Stromal cell of bone marrow (primary cell): ENCODE measurements around the gene GALNT2.

Source experiments
- DNase-seq: peaks from one replicate; pipeline ENCODE4 v3.0.0-alpha.2; 2012; ENCODE audit warnings: low read depth

GALNT2 gene

GRCh38 chr1:230322421-230322756 is 255.4 kb downstream of the GALNT2 start:
- DNase-seq: no peak

DNA sequence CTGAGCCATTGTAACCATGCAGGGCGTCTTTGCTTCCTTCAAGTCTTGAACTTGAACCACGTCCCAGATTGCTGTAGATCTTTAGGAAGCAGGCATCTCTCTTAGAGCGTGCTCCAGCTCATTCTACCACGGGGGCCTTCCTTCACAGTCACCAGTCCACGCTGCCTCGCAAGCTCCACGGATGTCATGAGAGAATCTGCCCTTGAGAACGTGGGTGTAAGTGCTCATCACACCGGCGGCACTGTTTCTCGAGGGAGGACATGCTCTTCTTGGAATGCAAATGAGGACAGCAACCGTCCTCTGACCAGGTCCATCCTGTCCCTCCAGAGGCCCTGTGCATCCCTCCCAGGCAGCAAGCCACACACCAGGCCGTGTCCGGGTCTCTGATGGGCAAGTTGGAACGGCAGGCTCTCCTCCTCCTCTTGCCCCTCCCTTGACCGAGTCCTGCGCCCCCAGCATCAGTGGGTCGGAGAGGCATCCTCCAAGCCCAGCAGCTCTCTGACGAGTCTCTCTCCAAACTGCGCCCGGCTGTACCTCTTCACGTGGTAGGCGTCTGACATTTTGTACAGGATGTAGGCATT is 256.0 kb downstream of the GALNT2 start:
- DNase-seq: no peak

DNA sequence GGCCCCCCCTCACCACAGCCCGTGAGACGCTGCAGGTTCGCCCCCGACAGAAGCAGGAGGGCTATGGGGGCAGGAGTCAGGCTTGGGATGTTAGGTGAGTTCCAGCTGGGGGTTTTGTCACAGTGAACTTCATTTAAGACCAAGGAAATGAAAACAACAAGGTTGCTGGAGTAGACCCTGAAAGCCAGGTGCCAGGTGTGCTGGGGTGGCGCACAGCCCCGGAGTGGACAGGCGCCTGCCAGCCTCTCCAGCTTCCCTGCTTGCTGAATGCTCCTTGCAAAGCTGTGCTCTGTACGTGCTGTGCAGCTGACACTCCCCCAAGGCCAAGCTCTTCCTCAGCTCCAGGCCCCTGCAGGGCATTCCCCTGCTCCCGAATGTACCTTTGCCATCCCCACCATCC is 256.6 kb downstream of the GALNT2 start:
- DNase-seq: no peak

- DNase-seq: no peak
These were observed 260.2 kb downstream of the GALNT2 start for GRCh38 chr1:230326971-230327891.

GRCh38 chr1:230327892-230328284 is 260.9 kb downstream of the GALNT2 start:
- no peak for DNase-seq

DNA sequence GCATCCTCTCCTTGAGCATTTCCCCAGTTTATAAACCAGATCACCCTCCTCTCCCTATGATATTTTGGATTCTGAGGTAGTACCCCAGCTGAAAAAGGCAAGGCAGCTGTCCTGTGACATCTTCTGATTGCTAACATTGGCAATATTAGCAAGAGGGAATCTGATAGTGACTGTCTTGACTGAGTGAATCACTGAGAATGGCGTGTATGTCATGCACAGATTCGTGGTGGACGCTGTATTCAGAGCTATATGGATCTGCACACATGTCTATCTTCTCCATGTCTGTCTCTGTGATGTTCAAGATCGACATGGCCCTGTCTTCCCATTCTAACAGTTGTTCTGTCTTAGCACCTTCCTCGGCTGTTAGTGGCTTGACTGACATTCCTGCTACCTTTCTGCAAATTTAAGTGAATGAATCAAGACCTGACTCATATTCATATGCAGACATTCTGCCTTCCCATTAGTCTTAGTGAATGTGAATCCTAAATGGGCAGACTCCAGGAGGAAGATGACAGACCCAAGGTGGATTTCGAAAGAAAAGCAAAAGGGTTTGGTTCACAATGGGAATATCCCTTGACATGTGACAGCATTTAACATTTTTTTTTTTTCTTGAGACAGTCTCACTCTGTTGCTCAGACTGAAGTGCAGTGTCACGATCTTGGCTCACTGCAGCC is 261.4 kb downstream of the GALNT2 start:
- DNase-seq: no peak

DNA sequence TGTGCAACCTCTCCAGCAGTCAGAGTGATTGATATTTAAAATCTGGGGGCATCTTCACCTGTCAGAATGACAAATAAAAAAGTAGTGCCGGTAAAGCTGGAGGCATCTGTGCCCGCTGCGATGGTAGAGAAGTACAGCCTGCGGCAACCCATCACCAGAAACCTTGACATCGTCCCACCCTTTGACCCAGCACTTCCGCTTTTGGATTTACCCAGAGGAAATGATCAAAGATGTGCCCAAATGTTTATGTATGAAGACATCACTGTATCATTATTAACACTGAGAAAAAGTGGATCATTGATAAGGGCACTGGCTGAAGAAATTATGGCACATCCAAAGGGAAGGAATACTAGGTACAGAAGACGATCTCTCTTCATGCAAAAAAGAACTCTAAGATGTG is 263.1 kb downstream of the GALNT2 start:
- DNase-seq: no peak
